GM21360 (cell line): ENCODE measurements around the gene WDR73.
"Not testable (repeated sequence)": the region's sequence is repeated elsewhere in the genome, so short reads cannot be mapped to it uniquely, and the experiment has no call there.

ENCODE experiments used
- ATAC-seq: cut with Tn5 transposase; IDR thresholded peaks from one replicate; pipeline ENCODE4 v1.9.1; 2021; ENCODE audit warnings: mild to moderate bottlenecking, moderate library complexity; ENCODE audit not compliant: unreplicated experiment

Gene WDR73

DNA sequence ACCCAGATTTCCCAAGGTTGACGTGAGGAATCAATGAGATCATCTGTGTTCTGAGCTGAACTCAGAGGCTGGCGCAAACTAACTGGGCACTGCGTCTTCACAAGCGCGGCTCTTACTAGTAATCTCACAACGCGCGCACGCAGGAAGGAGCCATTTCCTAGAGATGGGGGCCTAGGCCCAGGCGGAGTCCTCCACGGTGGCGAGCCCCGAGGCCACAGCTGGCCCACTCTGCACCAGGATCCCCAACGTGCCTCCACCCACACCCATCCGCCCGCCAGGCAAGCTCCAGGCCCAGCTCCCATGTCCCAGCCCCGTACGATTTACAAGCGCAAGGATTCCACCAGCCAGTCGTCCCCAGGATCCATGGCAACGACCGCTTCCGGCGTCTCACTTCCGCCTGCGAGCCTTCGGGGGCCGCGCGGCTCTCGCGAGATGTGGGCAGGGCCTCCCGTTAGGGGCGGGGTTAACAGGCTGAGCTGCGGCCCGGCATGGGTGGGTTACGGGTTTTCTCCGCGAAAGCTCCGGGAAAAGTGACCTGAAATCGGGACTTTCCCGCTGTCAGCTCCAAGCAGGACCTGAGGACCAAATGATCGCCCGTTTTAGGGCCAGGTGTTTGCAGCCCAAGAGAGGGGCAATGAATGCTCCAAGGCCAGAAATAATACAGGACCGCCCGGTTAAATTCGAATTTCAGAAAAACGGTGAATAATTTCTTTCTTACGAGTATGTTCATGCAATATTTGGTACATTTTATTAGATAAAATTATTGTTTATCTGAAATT lies at the start of gene WDR73:
Gene WDR73 (minus strand): TSS at position 374 of the 779 bp plus-strand sequence. CDS start 9 bp downstream, at position 365.
- peak; percentile 82 for ATAC-seq

DNA sequence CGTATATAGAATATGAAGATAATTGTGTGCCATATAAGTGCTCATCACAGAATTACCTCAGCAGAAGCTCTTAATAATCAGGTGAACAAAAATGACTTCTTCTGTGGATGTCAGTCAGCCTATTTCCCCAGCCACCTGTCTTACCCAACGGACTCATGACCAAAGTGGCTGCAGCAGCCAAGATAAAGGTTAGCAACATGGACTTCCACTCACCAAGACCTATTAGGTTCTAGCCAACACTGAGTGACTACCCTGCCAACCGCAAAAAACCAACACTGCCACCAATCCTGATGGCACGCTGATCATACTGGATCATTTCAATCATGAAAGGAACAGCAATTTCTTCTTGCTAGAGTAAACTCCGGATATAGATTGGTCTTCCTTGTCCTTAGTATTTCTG lies 49.7 kb upstream of the WDR73 start:
- ATAC-seq = no peak

DNA sequence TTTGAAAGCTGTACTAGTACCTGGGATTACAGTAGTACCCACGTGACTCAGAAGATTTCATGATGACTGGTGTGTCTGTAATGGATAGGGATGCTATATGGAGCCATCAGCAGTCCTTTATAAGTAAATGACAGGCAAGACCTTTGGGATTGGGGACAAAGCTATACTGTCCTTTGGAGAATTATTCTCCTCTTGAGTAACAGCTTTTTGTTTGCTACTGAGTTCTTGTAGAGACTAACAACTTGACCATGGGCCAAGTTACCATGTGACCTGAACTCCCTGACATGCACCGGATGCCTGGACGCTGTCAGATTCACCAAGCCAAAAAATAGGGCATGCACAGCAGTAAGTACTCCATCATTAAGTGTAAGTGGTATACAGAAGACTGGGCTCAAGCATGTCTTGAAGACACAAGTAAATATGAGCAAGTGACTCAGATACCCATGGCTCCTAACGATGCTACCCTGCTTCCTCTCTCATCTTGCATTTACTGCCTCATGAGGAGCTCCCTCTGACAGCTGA lies 48.9 kb upstream of the WDR73 start:
- no peak for ATAC-seq

DNA sequence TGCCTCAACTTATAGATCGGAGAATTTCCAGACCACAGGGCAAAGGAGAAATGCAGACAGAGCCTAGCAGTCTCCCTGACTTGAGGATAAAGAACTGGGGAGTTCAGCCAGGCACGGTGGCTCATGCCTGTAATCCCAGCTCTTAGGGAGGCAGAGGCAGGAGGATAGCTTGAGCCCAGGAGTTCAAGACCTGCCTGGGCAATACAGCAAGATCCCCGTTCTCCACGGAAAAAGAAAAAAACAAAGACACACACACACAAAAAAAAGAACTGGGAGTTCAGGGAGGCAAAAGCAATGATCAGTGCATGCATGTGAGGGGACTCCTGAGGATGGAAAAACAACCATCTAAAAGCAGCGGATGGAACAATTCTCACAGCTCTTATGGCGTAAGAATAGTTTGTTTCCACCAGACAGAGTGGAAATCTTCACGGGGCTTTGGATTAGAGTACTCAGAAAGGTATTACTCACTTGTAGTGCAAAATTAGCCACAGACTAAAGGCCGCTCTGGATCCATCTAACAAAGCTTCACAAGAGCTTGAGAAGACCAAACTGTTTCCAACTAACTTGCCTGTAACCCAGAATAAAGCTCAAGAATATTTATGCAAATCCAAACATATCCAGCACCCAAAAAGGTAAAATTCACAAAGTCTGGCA lies 45.6 kb upstream of the WDR73 start:
- no peak for ATAC-seq

DNA sequence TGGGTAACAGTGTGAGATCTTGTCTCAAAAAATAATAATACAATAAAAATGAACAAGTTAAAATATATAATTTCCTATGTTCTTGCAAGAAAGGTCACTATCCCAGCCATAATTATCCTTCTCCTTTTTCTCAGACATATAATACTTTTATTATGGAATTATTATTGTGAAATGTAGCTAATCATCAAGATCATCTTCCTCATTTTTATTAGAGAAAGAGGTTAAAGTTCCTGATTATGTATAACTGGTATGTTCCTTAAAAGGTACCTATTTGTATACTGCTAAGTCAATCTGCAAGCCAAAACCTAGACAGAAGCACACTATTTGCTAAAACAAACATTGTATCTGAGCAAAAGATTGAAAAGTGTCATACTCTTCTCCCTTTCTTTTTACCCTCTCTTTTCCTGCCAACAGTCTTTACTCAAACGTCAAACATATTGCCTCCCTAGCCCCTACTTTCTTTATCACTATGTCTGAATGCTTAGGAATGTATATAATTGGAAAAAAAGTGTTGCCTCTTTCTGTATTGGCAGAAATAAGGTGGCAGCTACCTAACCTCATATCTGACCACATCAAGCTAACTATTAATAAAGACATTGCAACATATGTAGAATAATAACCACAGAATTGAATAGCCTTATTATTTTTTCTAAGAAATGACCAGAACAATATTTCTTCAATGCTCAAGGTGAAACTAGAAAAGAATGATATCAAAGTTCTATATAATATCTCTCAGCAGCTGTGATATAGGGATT lies 43.3 kb upstream of the WDR73 start:
- no peak for ATAC-seq

DNA sequence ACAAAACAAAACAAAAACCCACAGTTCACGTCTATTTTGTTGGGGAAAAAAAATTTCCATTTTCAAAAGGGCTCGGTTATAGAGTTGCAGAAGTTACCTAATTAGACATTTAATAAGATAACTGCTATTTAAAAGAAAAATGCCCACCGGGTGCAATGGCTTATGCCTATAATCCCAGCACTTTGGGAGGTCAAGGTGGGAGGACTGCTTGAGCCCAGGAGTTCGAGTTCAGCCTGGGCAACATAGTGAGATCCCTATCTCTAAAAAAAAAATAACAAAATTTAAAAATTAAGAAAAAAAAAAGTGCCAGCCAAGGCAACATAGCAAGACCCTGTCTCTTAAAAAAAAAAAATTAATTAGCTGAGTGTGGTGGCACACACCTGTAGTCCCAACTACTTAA lies 42.7 kb upstream of the WDR73 start:
- ATAC-seq = no peak

DNA sequence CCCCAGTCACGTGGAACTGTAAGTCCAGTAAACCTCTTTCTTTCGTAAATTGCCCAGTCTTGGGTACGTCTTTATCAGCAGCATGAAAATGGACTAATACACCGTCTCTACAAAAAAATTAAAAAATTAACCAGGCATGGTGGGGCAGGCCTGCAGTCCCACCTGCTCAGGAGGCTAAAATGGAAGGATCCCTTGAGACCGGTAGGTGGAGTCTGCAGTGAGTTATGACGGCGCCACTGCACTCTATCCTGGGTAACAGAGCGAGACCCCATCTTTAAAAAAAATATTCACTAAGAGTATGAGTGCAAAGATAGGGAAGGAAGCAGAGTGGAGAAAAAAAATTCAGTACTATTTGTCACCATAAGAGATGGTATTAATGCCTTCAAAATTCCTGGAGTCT lies 36.3 kb upstream of the WDR73 start:
- ATAC-seq = no peak

DNA sequence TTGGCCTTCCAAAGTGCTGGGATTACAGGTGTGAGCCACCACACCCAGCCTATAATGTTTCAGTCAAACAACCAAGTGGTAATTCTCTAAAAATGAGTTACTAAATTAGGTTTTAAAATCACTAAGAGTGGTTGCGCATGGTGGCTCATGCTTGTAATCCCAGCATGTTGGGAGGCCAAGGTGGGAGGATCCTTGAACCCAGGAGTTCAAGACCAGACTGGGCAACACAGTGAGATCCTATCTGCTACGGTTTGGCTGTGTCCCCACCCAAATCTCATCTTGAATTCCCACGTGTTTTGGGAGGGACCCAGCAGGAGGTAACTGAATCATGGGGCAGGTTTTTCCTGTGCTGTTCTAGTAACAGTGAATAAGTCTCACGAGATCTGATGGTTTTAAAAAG lies 35.8 kb upstream of the WDR73 start:
- no peak for ATAC-seq

DNA sequence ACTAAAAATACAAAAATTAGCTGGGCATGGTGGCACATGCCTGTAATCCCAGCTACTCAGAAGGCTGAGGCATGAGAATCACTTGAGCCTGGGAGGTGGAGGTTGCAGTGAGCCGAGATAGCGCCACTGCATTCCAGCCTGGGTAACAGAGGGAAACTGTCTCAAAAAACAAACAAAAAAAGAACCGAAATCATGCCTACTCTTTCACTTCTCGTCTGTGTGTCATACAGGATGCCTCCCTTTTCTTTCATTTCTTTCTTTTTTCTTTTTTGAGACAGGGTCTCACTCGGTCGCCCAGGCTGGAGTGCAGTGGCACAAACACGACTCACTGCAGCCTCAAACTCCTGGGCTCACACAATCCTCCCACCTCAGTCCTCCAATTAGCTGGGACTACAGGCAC lies 32.4 kb upstream of the WDR73 start:
- ATAC-seq = not testable (repeated sequence)

DNA sequence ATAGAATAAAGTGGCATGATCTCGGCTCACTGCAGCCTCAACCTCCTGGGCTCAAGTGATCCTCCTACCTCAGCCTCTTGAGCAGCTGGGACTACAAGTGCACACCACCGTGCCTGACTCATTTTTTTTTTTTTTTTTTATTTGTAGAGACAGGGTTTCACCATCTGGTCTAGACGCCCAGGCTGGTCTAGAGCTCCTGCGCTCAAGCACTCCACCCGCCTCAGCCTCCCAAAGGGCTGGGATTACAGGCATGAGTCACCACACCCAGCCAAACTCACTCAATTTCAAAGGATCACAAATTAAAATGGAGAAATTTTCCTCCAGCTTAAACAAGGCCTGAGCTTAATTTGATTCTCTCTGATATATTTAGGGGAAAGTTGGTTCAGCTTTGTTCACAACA lies 31.2 kb upstream of the WDR73 start:
- ATAC-seq = no peak

DNA sequence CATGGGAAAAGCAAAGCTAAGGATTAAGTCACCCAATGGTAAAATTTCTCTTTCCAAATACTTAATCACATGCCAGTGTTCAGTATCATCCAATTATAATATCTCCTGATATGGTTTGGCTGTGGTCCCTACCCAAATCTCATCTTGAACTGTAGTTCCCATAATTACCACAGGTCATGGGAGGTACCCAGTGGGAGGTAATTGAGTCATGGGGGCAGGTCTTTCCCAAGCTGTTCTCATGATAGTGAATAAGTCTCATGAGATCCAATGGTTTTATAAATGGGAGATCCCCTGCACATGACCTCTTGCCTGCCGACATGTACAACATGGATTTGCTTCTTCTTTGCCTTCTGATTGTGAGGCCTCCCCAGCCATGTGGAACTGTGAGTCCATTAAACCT lies 30.0 kb upstream of the WDR73 start:
- ATAC-seq = no peak

DNA sequence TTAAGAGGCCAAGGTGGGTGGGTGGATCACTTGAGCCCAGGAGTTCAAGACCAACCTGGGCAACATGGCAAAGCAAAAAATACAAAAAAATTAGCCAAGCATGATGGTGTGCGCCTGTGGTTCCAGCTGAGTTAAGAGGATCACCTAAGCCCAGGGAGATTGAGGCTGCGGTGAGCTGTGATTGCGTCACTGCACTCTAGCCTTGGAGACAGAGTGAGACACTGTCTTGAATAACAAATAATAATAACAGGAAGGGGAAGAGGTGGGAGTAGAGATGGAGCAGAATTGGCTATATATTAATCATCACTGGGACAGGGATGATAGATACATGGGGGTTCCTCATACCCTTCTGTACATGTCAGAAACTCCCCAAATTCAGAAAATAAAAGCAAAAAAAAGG lies 27.7 kb upstream of the WDR73 start:
- no peak for ATAC-seq

DNA sequence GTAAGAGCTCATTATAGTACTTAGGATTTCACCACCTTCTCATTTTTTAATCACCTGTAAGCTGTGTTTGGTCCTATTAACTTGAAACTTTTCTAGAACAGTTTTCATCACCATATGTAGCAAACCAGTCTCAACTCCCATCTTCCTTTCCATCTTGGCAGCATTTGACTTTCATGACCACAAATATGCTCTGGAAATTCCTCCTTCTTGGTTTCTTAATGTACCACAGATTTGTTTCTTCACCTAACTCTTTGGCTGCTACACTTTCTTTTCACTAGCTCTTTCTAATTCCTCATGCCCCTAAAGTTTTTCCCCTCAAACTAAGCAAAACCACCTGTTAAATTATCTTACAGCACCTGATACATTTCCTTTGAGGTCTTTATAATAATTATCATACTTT lies 17.1 kb upstream of the WDR73 start:
- no peak for ATAC-seq

DNA sequence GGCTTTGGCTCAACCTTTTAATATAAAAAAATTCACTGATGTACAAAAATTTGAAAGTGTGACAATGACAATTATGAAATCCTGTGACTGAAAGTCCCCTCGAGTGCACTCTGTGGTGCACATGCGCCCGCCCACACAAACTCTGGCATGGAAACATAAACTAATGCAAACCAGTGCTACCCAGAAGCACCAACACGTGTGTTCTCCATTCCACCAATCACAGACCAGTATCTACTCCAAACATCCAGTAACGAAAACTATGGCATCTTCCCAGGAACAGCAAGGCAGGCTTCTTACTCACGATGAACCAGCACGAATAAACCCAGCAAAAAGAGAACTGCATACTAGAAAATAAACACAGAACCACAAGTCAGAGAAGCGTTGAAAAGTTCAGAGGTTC lies 15.6 kb upstream of the WDR73 start:
- no peak for ATAC-seq

DNA sequence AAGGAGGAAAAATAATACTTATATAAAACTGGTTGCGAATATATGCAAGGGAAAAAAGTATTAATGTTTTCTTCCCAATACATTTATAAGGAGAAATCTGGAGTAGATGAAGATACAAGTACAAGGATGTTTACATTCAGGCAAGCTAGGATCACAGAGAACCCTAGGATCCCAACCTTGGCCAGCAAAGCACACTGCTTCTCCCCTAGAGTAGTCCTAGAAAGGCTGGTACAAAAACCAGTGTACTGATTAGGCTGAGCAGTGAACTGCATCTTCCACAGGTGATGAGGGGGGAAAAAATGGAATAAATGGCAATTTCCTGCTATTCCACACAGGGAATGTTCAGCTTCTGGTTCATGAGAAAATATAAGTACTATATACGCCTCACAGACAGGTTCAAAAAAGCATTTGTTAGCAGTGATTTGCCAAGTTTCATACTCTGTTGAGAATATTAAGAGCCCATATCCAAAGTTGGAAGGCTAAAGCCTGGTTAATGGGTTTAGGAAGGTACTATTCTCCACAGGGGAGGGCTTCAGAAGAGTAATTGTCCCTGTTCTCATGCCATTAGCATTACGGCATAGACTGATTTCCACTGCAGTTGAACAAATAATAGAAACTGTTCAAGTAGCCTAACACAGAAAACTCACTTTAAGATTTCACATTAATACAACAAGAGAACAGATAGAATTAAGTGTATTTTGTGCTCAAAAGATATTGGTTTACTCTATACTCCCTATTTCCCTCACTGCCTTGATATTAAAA lies 14.3 kb upstream of the WDR73 start:
- ATAC-seq = no peak

DNA sequence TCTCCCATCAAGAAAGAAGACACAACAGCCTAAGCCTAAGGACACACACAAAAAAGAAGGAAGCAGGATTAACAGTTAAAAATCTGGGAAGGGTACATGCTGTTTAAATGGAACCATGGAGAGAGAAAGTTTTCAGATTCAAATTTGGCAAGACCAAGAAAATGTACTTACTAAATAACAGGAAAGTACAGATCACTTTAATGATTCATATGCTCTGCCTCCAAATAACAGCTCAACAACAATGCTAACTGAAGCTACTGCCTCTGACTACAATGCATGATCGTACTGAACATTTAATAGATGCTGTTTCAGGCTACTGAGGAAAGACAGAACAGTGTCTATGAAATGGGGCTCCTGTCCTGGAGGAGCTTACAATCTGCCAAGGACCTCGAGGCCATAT lies 12.3 kb upstream of the WDR73 start:
- ATAC-seq = no peak

DNA sequence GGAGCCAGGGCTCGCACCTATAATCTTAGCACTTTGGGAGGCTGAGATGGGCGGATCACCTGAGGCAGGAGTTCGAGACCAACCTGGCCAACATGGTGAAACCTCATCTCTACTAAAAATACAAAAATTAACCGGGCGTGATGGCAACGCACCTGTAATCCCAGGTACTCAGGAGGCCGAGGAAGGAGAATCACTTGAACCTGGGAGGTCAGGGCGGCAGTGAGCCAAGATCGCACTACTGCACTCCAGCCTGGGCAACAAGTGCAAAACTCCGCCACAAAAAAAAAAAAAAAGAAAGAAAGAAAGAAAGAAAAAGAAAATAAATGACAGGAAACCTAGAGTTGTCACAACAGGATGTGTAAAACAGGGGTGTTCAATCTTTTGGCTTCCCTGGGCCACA lies 6.9 kb upstream of the WDR73 start:
- no peak for ATAC-seq

DNA sequence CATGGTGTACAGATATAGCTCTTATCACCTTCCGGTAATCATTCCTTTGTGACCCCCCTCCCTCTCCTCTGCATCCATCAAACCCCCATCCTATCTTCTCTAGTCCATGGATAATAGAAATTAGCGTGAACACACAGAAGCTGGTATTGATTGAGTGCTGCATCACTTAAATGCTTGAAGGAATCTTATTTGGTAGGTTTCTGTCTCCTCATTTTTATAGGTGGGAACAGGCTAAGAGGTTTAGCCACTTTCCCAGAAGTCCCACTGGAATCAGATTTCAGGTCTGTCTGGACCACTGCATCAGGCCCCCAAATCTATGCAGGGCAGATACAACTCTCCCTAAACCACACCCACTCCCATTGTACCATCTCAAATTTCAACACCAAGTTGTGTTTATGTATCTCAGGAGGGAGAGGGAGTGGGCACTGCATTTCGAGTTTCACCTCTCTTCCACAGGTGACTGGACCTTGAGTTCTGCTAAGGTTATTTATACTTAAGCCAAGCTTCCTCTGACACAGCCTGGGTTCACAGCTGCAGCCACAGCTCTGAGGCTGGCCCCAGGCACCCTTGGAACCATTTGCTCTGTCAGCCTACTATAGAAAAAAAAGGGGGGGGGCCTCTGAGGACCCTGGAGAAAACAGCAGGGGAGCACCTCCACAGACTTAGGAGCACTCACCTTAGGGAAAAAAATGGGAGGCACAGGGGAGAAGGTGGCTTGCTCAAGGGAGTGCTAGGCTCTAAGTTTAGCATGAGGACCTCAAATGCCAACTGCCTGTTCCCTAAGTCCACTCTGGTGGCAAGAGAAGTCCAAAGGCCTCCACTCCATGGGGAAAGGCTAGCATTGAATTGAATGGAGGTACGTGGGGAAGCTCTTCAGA lies 6.1 kb upstream of the WDR73 start:
- no peak for ATAC-seq

DNA sequence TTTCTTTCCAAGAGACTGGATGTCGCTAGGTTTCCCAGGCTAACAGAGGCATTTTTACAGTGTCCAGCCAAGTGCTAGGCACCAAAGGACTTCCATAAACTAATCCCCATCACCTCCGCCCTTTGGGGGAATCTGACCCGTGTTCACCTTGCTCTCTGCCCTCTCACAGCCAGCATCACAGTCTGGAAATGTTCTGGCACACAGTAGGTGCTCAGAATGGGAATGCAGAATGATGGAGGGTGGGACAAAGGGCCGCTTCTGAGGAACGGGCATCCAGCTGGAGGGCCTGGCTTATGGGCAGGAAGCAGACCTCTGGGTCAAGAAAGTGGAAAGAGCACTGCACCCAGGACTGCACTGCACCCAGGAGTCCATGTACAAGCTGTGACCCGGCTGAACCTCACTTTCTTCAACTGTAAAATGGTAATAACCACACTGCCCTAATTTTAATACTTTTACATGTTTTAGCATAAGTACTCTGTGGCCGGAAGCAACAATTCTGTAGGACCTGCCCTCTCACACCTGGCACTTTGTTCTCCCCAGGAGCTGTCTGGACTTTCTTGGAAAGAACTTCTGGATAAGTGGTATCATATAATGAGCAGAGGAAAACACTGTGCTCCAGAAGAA lies 4.8 kb upstream of the WDR73 start:
- ATAC-seq = no peak
